ENCODE data around the gene S100G. TPM values are rescaled to one million over a fixed set of nuclear protein-coding genes. Genes with fewer than 3 reads are reported as not detected.

Gene S100G
- total RNA-seq, 2 experiments from 2014 or later = not detected

DNA sequence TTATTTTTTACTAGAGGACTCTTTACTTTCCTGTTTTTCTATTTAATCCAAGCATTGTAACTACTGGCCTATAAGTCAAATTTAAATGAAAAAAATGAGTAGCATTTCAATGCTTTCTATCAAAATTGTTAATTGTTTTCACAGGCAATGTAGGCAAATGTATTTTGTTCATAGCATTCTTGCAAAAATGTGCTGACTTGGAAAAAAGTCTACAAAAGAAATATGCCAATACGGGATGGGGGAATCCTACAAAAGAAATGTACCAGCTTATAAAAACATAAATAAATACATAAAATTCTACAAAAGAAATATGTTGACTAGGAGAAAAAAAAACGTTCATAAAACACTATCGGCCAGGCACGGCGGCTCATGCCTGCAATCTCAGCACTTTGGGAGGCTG, 14.9 kb upstream of the S100G start:
- Histone ChIP-seq H4K20me1 (ENCODE audit: insufficient read depth, low read length) (no peaks in the 10 kb centered on the region), H3K9me2 (ENCODE audit: insufficient read depth, low read length) (no peaks in the 10 kb centered on the region), H3K4me3 (ENCODE audit: low read depth, low read length, poor library complexity, severe bottlenecking) (no peak overlapping the region), H3K36me3 (ENCODE audit: insufficient read depth, low read length) (0 out of 2 replicates have a peak, but pooled peaks cover 3% of the 10 kb centered on the region), H3K79me2 (ENCODE audit: insufficient read depth, low read depth, low read length) (no peaks in the 10 kb centered on the region), H3K9me3 (ENCODE audit: low read length) (no peaks in the 10 kb centered on the region), H3K27ac (ENCODE audit: low read depth, low read length, poor library complexity, severe bottlenecking) (no peak overlapping the region), H3K4me1 (ENCODE audit: insufficient read depth, low read length, poor library complexity, severe bottlenecking) (no peaks in the 10 kb centered on the region), H2AFZ (ENCODE audit: low read length) (no peak overlapping the region), H3K4me2 (ENCODE audit: low read length) (no peak overlapping the region)
- no peak for TF ChIP-seq EZH2phosphoT487 (IDR thresholded peaks at IDR 0.05; ENCODE audit: borderline replicate concordance, low read depth, low read length)
- TF ChIP-seq, protein P1, sequence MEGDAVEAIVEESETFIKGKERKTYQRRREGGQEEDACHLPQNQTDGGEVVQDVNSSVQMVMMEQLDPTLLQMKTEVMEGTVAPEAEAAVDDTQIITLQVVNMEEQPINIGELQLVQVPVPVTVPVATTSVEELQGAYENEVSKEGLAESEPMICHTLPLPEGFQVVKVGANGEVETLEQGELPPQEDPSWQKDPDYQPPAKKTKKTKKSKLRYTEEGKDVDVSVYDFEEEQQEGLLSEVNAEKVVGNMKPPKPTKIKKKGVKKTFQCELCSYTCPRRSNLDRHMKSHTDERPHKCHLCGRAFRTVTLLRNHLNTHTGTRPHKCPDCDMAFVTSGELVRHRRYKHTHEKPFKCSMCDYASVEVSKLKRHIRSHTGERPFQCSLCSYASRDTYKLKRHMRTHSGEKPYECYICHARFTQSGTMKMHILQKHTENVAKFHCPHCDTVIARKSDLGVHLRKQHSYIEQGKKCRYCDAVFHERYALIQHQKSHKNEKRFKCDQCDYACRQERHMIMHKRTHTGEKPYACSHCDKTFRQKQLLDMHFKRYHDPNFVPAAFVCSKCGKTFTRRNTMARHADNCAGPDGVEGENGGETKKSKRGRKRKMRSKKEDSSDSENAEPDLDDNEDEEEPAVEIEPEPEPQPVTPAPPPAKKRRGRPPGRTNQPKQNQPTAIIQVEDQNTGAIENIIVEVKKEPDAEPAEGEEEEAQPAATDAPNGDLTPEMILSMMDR (conservative IDR thresholded peaks at IDR 0.05; ENCODE audit: low read length) = no peak
- ChIA-PET POLR2A (interaction anchor here (0.7 kb wide), 3 partner anchors 117 to 918 kb away, joined by 3 to 4 read pairs (median 3); no protein-coding TSS in a partner anchor), CTCF (ENCODE audit: unreplicated experiment) (no interaction called here)
- BruUV-seq (replicated peaks) = no TSS peak
- intact Hi-C loops (cut with micrococcal nuclease; ENCODE audit: unreplicated experiment) = no loop called here
- DNase-seq (ENCODE audit: low spot score) = no peak

DNA sequence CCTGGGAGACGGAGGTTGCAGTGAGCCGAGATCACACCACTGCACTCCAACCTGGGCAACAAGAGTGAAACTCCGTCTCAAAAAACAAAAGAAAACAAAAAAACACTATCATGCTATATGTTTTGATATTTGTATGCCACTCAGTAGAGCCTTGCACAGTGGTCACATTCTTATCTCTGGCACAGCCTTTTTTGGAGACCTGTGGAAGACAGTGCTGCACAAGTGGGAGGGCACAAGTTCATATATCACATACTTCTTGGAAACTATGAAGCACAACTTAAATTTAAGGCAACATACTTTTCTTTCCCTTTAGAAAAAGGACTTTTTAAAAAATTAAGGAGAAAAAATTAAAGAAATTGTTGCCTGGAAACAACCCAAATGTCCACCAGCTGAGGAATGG, 14.4 kb upstream of the S100G start:
- DNase-seq (ENCODE audit: low spot score) = no peak
- Histone ChIP-seq H3K36me3 (ENCODE audit: insufficient read depth, low read length) (0 out of 2 replicates have a peak, but pooled peaks cover 3% of the 10 kb centered on the region), H3K27ac (ENCODE audit: low read depth, low read length, poor library complexity, severe bottlenecking) (no peak overlapping the region), H3K79me2 (ENCODE audit: insufficient read depth, low read depth, low read length) (no peaks in the 10 kb centered on the region), H3K9me3 (ENCODE audit: low read length) (no peaks in the 10 kb centered on the region), H3K4me1 (ENCODE audit: insufficient read depth, low read length, poor library complexity, severe bottlenecking) (no peaks in the 10 kb centered on the region), H2AFZ (ENCODE audit: low read length) (no peak overlapping the region), H3K9me2 (ENCODE audit: insufficient read depth, low read length) (no peaks in the 10 kb centered on the region), H3K4me3 (ENCODE audit: low read depth, low read length, poor library complexity, severe bottlenecking) (no peak overlapping the region), H3K4me2 (ENCODE audit: low read length) (no peak overlapping the region), H4K20me1 (ENCODE audit: insufficient read depth, low read length) (no peaks in the 10 kb centered on the region)
- TF ChIP-seq EZH2phosphoT487 (IDR thresholded peaks at IDR 0.05; ENCODE audit: borderline replicate concordance, low read depth, low read length) = no peak
- TF ChIP-seq, protein P1 (conservative IDR thresholded peaks at IDR 0.05; ENCODE audit: low read length) = no peak
- BruUV-seq (replicated peaks) = no TSS peak
- ChIA-PET CTCF (ENCODE audit: unreplicated experiment) (no interaction called here), POLR2A (no interaction called here)
- intact Hi-C loops (cut with micrococcal nuclease; ENCODE audit: unreplicated experiment) = no loop called here

GRCh38 chrX:16638533-16638932, 11.4 kb upstream of the S100G start:
- 0 out of 2 replicates have a peak, but pooled peaks cover 3% of the 10 kb centered on the region for H3K36me3 ChIP-seq (ENCODE audit: insufficient read depth, low read length)
- no peaks in the 10 kb centered on the region for H3K4me1 ChIP-seq (ENCODE audit: insufficient read depth, low read length, poor library complexity, severe bottlenecking)
- no peak overlapping the region for H3K4me3 ChIP-seq (ENCODE audit: low read depth, low read length, poor library complexity, severe bottlenecking)
- no peaks in the 10 kb centered on the region for H3K79me2 ChIP-seq (ENCODE audit: insufficient read depth, low read depth, low read length)
- H3K9me2 ChIP-seq (ENCODE audit: insufficient read depth, low read length) = no peaks in the 10 kb centered on the region
- no peak overlapping the region for H3K4me2 ChIP-seq (ENCODE audit: low read length)
- no peak overlapping the region for H3K27ac ChIP-seq (ENCODE audit: low read depth, low read length, poor library complexity, severe bottlenecking)
- H4K20me1 ChIP-seq (ENCODE audit: insufficient read depth, low read length) = no peaks in the 10 kb centered on the region
- no peak overlapping the region for H2AFZ ChIP-seq (ENCODE audit: low read length)
- TF ChIP-seq, protein P1 (conservative IDR thresholded peaks at IDR 0.05; ENCODE audit: low read length) = no peak
- no peak for TF ChIP-seq EZH2phosphoT487 (IDR thresholded peaks at IDR 0.05; ENCODE audit: borderline replicate concordance, low read depth, low read length)
- BruUV-seq (replicated peaks) = no TSS peak
- CTCF ChIA-PET (ENCODE audit: unreplicated experiment) = no interaction called here
- intact Hi-C loops (cut with micrococcal nuclease; ENCODE audit: unreplicated experiment) = no loop called here
- DNase-seq (ENCODE audit: low spot score) = no peak
- POLR2A ChIA-PET = interaction anchor here (0.7 kb wide), 1 partner anchor 131 kb away, joined by 4 read pairs; no protein-coding TSS in a partner anchor
- H3K9me3 ChIP-seq (ENCODE audit: low read length) = no peaks in the 10 kb centered on the region
